ENCODE results near the gene SLC25A12.

DNA sequence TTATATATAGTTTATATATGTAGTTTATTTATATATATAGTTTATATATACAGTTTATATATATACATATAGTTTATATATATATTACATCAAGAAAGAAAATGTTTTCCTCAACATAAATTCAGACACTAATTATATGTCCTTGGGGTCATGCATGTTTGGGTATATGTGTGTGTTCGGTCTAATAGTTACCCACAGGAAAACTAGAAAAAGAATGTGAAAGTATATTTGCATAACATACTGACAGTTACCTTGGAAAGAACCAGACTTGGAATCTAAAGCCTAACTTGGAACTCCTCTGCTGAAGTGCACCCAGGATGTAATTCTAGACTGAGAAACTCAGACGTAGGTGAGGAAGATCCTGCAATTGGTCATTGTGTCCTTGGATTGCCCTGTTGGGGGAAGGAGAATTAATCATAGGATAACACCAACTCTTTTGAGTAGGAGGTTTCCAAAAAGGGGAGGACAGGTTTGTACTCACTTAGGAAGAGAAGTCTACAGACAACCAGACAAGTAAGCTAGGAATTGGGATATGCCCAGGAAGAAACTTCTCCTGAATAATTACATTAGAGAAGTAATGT, 8.9 kb upstream of the SLC25A12 start:
- TF ChIP-seq, protein P1, sequence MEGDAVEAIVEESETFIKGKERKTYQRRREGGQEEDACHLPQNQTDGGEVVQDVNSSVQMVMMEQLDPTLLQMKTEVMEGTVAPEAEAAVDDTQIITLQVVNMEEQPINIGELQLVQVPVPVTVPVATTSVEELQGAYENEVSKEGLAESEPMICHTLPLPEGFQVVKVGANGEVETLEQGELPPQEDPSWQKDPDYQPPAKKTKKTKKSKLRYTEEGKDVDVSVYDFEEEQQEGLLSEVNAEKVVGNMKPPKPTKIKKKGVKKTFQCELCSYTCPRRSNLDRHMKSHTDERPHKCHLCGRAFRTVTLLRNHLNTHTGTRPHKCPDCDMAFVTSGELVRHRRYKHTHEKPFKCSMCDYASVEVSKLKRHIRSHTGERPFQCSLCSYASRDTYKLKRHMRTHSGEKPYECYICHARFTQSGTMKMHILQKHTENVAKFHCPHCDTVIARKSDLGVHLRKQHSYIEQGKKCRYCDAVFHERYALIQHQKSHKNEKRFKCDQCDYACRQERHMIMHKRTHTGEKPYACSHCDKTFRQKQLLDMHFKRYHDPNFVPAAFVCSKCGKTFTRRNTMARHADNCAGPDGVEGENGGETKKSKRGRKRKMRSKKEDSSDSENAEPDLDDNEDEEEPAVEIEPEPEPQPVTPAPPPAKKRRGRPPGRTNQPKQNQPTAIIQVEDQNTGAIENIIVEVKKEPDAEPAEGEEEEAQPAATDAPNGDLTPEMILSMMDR (IDR thresholded peaks at IDR 0.05; ENCODE audit: low read length) = no peak
- TF ChIP-seq EZH2 (IDR thresholded peaks at IDR 0.05; ENCODE audit: borderline replicate concordance, low read length) = no peak

Data from OCI-LY1 (cell line).